Brain microvascular endothelial cell (primary cell): Measurements from ENCODE around the gene RAD9B.

Source experiments
- DNase-seq: peaks from one replicate; pipeline ENCODE4 v3.0.0-alpha.2; 2020
- H3K27ac ChIP-seq: fragments of 250-450 bp; sonication (Bioruptor Pico); 2 replicates; pipeline ENCODE4 v1.5.1; 2020; ENCODE audit warnings: mild to moderate bottlenecking, moderate library complexity
- H3K27me3 ChIP-seq: fragments of 250-450 bp; sonication (Bioruptor Pico); replicated peaks from 2 replicates; pipeline ENCODE4 v1.5.1; 2020; ENCODE audit warnings: mild to moderate bottlenecking
- H3K36me3 ChIP-seq: fragments of 250-450 bp; sonication (Bioruptor Pico); replicated peaks from 2 replicates; pipeline ENCODE4 v1.5.1; 2020; ENCODE audit warnings: mild to moderate bottlenecking
- H3K4me3 ChIP-seq: 2 replicates; pipeline ENCODE4 v1.5.1; 2011; ENCODE audit warnings: low read depth, mild to moderate bottlenecking, control low read depth, low read length, moderate library complexity
- in situ Hi-C: cut with HindIII; loops from 2 replicates; pipeline ENCODE4 v1.10.0; 2017; ENCODE audit warnings: low sequenced_read_pairs, low pct_ligation_motif_present
- TF ChIP-seq, protein P1 (sequence below): IDR thresholded peaks from 2 replicates; pipeline ENCODE4 v1.5.1; 2011; ENCODE audit warnings: low read depth, mild to moderate bottlenecking, moderate library complexity, low read length, control low read depth, inconsistent platforms; ENCODE audit errors: missing control alignments

RAD9B gene

DNA sequence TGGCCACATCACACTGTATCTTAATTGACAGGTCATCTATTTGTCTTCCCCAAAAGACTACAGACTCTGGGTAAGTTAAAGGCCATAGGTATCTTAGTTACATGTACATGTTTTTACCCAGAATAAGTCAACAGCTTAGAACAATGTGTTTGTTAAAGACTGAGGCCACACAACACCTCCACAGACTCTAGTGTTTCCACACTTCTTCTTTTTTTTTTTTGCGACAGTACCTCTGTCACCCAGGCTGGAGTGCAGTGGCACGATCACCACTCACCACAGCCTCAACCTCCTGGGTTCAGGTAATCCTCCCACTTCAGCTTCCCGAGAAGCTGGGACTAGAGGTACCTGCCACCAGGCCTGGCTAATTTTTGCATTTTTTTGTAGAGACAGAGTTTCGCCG is 35.3 kb upstream of the RAD9B start:
- H3K4me3 ChIP-seq = peak overlapping the region; percentile 2
- no peaks in the 10 kb centered on the region for H3K36me3 ChIP-seq
- H3K27ac ChIP-seq = no peak overlapping the region
- TF ChIP-seq, protein P1, sequence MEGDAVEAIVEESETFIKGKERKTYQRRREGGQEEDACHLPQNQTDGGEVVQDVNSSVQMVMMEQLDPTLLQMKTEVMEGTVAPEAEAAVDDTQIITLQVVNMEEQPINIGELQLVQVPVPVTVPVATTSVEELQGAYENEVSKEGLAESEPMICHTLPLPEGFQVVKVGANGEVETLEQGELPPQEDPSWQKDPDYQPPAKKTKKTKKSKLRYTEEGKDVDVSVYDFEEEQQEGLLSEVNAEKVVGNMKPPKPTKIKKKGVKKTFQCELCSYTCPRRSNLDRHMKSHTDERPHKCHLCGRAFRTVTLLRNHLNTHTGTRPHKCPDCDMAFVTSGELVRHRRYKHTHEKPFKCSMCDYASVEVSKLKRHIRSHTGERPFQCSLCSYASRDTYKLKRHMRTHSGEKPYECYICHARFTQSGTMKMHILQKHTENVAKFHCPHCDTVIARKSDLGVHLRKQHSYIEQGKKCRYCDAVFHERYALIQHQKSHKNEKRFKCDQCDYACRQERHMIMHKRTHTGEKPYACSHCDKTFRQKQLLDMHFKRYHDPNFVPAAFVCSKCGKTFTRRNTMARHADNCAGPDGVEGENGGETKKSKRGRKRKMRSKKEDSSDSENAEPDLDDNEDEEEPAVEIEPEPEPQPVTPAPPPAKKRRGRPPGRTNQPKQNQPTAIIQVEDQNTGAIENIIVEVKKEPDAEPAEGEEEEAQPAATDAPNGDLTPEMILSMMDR = no peak
- no peak for DNase-seq
- in situ Hi-C loops = no loop called here
- no peaks in the 10 kb centered on the region for H3K27me3 ChIP-seq

DNA sequence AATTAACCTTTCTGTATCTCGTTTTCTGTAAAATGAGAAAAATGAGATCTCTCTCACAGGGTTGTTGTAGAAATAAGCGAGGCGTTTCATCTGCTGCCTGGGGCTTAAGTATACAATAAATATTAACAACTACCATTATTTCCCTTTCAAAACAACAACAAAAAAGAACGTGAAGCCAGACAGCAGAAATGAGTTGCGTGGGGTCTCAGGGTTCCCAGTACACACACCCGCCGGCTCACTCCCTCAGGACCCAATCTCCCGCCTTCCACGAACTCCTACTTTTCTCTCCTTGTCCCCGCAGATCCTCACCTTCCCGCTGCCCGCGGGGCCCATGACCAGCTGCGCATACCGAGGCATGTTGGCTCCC is 34.3 kb upstream of the RAD9B start:
- Histone ChIP-seq H3K27ac (peak overlapping the region; percentile 78), H3K4me3 (peak overlapping the region; percentile 78), H3K36me3 (no peaks in the 10 kb centered on the region), H3K27me3 (no peaks in the 10 kb centered on the region)
- TF ChIP-seq, protein P1 = no peak
- DNase-seq = no peak
- in situ Hi-C loops = no loop called here

DNA sequence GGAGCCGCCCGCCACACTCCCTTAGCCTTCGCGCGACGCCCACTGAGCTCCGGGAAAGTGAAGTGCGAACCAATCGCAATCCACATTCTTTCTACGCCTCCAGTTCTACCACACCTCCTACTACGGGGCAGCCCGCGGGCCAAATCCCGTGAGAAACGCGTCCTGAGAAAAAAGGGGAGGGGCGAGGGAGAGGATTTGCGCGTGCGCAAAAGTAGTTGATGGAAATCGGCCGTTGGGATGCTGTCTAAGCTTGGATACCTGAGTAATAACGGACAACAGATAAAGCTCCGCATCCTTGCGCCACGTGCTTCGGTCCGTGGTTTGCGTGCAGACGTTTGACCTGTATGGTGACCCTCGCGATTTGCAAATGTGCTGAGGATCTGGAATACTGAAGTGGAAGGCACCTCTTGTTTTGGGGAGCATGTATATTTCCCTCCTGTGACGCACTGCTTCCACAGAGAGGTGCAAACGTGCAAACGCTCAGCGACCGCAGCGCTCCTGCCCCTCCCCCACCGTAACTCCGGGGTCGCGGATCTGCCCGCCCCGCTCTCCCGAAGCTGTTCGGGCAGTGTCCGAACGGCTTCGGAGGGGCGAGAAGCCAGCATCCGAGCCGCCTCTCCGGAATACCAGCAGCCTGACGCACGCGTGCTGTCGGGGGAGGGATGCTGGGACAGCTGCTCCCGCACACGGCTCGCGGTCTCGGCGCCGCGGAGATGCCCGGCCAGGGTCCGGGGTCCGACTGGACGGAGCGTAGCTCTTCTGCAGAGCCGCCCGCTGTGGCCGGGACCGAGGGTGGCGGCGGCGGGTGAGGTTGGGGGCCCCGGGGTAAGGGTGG is 33.7 kb upstream of the RAD9B start, which contains the start of the genes FAM216A and GPN3:
TSS of gene FAM216A (plus strand) at position 632 of the 835 bp plus-strand sequence. CDS start at position 663, 31 bp downstream.
TSS of gene GPN3 (minus strand) at position 44 of the 835 bp plus-strand sequence. CDS start 54 bp downstream, outside the sequence.
- Histone ChIP-seq H3K36me3 (no peaks in the 10 kb centered on the region), H3K27me3 (no peaks in the 10 kb centered on the region), H3K27ac (peak within 1 kb of the TSS; percentile 78), H3K4me3 (peak within 1 kb of the TSS; percentile 78)
- peak; percentile 97 for DNase-seq
- TF ChIP-seq, protein P1 = no peak
- in situ Hi-C loops = no loop called here

DNA sequence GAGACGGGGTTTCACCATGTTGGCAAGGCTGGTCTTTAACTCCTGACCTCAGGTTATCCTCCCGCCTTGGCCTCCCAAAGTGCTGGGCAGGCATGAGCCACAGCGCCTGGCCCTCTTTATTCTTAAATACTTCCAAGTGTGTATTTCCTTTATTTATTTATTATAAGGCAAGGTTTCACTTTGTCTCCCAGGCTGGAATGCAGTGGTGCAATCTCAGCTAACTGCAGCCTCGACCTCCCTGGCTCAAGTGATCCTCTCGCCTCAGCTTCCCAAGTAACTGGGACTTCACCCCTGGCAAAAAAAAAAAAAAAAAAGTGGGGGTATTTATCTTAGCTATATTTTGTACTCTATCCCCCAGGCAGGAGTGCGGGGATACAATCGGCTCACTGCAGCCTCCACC is 26.7 kb upstream of the RAD9B start:
- DNase-seq = no peak
- in situ Hi-C loops = no loop called here

DNA sequence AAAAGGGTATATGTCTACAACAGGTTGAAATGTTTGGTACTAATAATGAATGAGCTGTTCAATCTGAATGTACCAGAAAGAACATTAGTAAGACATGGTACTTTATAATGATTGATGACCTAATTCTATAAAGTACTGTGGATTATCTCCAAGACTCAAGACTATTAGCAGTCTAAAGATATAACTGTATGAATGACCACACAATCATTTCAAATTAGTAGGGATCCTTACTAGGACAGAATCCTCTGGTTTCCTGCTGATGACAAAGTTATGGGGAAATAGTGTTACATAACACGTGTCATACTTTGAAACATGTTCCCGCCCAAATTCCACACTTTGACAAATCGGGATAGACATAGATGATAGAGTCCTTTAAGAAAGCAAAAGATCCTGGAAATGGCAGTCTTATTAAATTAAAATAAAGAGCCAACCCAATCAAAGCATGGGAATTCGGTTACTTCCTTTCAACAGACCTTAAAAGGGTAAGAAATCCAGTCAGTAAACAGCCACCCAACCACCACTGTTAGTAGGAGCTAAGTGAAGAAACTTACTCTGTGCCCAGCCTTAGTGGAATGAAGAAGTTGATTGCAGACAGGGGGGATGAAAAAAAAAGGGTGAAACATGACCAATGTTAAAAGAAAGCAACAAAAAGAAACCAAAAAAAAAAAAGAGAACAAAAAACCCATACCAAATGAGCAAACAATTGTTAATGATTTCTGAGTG is 3.0 kb upstream of the RAD9B start:
- Histone ChIP-seq H3K27me3 (no peaks in the 10 kb centered on the region), H3K27ac (no peak overlapping the region), H3K36me3 (peaks cover 12% of the 10 kb centered on the region), H3K4me3 (no peak overlapping the region)
- in situ Hi-C loops = no loop called here
- TF ChIP-seq, protein P1 = no peak
- DNase-seq = peak; percentile 18

More for the DNA sequence above, 26.7 kb upstream of the RAD9B start:
- no peaks in the 10 kb centered on the region for H3K27me3 ChIP-seq
- no peak overlapping the region for H3K27ac ChIP-seq
- H3K4me3 ChIP-seq = no peak overlapping the region
- H3K36me3 ChIP-seq = no peaks in the 10 kb centered on the region
- TF ChIP-seq, protein P1 = no peak
